Hypothalamus (tissue), 51 donors: ENCODE results near the gene USP21.

ENCODE experiments used
- DNase-seq, 51 donors: peaks; one replicate each; lab custom pipeline; 2025; lab: John Stamatoyannopoulos, UW

The USP21 gene

DNA sequence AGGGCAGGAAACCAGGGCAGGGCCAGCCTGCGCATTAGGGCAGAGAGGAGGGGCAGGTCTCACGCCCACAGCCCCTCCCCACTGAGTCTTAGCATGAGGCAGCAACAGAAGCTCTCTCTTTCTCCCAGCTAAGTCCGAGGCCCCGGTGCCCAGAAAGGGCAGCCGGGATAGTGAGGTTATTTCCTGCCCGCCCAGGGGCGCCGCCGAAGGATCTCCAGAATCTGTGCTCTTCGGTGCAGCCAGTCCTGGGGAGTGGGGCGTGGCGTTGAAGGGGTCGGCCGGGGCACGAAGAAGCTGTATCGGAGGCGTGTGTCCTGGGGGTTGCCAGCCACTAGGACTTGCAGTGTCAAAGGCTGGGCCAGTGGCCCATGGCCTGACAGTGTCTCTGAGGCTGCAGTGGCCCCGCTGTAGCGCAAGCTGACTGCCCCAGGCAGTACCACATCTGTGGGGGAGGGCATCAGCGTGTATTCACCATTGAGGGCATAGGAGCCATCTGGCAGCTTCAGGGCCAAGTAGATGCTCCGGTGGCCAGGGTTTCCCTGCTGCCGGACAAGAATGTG, 31.7 kb downstream of the USP21 start:
- DNase-seq = peak in 22 of 51 donors; percentile 12 to 67 (median 34)

DNA sequence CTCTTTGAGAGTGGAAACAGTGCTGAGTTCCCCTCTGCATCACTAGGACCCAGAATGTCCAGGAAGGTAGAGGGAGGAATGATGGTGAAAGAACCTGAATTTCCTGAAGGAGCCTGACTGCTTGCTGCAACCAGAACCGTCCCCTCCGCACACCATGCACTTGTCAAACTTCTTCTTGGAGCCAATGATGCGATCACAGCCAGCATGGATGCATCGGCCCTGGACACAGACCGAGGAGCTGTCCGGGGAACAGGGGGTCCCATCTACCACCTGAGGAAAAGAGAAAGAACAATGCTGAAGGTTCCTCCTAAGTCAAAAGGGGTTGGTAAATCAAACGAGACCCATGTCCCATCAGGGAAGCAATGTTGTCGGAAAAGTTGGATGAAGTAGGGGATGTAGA, 32.7 kb downstream of the USP21 start:
- no peak for DNase-seq

DNA sequence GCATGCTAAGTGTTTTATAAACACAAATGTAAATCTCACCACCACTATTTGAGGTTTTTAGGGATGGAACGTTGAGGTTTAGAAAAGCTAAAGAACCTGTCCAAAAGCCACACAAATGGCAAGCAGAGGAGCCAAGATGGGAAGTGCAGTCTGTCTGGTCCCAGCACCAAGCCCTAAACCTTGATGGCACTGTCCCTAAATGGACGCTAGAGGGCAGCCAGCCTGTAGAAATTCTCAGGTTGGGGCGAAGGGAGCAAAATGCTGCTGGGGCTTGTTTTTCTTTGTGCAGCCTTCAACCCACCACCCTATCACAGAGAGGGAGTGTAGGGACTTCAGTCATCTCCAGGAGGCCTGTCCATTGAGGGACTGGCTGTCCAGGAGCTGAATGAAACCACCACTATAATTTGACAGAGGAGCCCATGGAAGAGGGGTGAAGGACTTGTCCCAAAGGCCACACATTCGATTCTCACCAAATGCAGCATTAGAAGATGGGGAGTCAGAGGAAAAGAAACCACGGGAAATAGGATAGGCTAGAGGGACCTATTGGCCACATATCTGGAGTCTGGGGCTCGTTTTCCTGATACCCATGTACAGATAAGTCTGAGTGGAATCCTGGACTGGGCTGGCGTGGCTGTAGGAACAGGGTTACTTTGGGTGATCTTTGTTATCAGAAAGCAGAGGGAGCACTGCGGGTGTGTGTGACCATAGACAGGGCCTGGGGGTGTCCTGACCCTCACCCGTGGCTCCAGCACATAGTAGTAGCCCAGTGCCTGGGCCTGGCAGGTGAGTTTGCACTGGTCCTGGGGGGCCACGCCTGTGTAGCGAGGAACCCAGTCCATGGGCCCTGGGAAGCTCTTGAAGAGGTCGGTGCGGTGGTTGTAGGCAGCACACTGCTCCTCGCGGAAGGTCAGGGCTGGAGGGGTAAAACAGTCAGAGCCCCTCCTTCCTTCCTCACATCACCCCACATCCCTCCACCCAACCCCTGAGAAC, 33.5 kb downstream of the USP21 start:
- peak in 39 of 51 donors; percentile 14 to 72 (median 43) for DNase-seq

DNA sequence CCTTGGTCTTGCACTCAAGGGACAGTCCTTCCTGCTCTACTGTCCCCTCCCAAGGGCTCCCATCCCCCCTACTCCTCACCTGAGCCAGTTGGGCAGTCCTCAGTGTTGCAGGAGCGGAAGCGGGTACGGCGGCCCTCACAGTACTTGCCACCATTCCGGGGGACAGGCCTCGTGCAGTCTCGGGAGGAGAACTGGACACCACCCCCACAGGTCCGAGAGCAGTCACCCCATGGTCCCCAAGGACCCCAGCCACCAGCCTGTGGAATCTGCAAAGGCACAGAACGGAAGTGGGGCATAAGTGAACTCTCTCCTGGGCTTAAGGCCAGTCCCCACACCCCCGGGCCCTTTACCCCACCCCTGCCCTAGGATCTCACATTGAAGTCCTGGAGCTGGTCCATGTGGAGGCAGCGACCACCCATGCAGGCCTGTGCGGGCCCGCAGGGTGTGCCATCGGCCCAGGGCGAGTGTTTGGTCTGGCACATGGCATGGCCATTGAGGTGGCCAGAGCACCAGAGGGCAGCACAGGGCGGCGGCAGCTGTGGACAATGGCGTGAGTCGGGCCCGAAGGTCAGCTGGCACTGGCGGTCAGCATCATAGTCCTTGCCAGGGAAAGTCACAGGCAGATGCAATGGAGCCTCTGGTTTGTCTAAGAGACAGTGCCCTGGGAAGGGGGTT, 34.4 kb downstream of the USP21 start:
- DNase-seq = peak in 45 of 51 donors; percentile 19 to 88 (median 71)

DNA sequence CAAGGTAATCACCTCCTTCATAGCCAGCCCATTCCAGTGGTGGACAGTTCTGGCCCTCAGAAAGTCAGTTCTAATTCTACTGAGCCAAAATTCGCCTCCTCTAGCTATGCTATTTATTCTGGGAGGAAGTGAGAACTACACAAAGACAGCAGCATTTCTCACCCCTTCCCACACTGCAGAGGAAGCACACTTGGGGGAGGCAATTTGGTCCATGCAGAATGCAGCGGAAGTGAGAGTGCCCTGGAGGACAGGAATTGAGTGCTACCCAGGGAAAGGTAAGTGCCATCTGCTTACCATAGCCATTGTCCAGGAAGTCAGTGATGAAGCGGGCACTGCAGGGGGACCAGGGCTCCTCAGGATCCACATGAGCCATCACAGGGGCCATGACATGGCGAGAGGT, 35.9 kb downstream of the USP21 start:
- DNase-seq = peak in 6 of 51 donors; percentile 10 to 21 (median 13)

DNA sequence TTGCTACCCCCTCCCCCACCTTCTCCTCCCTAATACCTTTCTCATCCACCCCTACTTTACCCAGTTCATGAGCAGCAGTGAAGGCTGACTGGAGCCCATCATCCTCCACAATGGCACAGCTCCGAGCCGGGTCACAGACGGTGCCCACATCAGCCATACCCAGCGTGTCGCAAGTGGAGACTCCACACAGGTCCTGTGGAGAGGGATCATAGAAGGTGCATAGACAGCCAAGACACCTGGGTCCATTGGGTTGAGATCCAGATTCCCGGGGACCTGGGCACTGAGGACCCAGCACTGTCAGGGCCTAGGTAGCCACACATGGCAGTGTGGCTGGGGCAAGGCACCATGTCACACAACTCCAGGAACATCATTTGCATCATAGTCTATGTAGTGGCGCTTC, 36.8 kb downstream of the USP21 start:
- no peak for DNase-seq

DNA sequence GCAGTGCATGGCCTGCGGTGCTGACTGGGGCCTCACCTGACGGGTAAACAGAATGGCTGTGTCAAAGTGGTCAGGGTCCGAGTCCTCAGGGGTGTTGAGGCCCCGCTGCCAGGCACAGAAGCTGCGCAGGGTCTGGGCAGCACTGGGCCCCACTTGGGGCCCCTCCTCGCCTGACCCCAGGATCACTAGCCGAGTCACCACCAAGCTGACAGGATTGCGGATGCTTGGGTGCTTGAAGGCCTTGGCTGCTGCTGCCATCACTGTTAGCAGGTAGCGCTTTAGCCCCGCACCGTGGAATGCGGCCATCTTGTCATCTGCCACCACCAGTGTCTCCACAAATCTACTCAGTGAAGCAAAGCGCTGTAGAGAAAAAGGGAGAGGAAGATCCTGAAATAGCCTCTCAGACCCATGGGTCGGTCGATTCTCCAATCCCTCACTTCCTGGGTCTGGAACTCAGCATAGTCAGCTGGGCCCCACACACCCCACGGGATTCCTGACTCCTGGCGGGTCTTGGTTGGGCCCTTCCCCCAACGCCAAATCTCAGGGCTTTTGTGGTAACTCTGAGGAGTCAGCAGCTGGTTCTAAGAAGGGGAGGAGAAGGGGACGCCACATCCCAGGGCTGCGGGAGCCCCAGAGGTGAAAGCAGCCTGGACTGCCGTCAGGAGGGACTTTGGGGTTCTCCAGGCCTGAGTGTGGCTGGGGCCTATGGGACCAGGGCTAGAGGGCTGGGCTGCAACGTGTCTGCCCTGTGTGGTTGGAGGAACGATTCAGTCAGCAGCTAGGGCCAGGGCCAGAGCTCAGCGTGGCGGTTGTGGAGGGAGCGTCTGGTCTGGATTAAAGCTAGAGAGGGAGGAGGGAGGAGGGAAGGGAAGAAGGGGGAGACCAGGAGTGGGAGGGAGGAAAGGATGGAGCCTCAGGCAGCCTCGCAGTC, 37.5 kb downstream of the USP21 start:
- DNase-seq = peak in 8 of 51 donors; percentile 13 to 37 (median 20)

DNA sequence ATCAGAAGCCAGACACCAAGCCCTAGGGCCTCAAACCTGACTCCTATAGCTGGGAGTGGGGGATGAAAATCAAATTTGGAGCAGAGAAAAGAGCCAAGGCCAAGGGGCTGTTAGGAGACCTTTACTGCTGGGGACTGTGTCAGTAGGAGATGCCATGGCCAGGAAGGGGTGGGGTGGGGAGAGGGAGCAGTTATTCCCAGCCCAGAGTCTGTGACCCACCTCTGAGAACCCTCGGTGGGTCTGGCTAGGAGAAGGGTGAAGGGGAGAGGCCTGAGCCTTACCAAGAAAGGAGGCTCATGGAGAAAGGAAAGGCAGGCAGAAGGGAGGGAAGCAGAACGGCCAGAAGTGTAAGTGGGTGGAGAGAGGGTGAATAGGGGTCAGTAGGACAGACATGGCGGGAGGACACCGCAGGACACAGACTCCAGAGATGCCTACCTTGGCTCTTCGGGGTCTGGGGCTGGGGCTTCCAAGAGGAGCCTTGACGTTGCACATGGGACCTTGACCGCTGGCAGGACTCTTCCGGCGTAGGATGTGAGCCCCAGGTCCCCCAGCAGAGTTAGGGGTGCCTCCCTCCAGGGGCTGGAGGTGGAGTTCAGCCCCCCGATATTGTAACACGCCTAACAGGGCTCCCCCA, 38.4 kb downstream of the USP21 start:
- peak in 1 of 51 donors; percentile 6 for DNase-seq

DNA sequence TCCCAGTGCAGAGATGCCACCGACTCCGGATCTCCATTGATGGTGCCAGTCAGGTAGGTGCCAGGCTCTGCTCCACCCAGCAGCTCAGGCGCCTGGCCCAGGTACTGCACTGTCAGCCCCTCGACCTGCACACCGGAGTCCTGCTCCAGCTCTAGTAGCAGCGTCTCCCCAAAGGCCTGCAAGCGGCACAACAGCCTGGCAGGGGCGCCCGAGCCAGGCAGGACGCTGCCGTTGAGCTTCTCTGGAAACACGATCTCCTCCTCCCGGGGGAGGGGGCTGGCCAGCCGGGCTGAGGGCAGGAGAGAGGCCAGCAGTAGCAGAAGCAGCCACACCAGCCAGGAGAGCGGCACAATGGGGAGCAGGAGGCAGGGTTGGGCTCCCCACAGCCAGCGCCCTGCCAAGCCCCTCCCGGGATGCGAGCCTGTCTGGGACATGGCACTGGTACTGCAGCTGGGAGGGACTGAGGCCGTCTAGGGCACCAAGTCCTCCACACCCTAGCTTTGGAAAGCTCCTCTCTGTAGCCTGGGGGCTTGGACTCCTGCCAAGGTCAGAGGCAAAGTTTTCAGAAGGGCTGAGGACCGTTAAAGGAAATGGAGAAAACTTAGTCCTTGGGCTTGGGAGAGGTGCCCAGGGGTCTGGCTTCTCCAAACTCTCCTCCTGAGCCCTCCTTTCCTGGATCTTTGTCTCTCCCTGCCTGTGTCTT, 39.0 kb downstream of the USP21 start:
- DNase-seq = peak in 31 of 51 donors; percentile 15 to 70 (median 41)

DNA sequence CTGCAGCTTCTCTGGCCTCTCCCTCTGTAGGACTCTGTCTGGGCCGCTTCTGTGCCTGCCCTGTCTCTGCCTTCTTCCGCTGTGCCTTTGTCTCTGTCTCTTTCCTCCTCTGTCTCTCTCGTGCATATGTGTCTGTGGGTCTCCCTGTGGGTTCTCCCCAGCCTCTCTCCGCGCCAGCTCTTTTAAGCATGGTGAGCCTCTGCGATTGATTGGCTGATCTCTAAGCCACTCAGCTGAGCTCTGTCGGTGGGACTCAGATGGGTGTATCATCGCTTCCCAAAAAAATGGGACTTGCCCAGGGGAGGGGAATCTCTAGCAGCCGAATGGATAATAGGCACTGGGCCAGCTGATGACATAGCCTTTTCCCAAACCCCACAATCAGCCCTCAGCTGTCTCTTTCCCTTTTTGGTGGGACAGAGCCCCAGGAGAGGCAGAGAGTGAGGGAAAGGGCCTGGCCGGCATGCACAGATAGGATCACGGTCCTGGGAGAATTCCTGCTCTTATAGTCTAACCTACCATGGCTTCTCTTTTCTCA, 39.7 kb downstream of the USP21 start, which contains the start of gene ADAMTS4:
Gene ADAMTS4, minus strand, starts transcription at position 158 of the 535 bp plus-strand sequence. CDS start 427 bp downstream, outside the sequence.
- peak in 47 of 51 donors; percentile 18 to 92 (median 66) for DNase-seq

DNA sequence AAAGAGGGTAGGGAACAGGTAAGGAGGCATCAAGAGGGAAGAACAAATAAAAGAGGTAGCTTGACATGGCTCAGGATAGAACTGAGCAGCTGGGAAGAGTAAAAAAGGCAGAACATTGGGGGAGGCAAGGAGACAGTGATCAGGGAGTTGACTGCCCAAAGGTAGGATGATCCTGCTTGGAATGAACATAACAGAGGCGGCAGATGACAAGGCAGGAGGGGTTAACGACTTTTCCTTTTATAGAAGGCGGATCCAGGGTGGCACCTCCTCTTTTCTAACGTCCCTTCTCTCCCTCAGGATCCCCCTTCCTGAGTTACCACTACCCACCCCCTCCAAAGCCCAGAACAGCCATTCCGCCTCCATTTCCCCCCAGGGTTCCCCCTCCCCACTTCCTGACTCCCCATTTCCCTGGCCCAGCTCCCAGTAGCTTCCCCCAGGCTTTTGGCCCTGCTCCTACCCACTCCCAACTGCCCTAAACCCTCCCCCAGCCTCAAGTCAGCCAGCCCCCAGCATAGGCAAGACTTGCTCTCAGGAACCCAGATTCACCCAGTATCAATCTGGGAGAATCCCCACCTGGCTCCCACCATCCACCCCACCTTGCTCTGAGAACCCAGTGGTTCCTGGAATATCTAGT, 40.3 kb downstream of the USP21 start:
- peak in 8 of 51 donors; percentile 10 to 77 (median 26) for DNase-seq

DNA sequence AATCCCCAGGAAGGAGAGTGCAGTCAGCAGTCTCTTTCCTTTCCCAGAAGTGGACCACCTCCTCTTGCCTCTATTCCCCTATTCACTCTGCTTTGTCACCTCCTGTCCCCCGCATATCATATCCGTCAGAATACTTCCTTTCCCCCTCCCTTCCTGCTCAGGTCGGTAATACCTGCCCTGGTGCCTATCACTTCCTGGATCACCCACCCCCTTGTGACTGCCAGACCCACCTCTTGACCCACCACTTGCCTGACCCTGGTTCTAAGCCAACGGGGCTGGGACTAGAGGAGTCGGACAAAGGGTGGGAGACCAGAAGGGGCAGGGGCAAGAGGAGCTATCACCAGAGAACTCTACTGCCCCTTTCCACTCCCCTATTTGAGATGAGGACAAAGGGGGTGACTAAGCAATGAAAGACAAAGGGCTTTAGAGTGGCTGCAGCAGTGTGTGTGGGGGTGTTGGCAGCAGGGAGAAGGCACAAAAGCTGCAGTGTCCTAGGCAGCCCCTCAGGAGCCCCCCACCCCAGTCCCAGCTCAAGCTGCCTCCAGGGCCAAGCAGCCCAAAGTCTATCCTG, 41.2 kb downstream of the USP21 start:
- DNase-seq = peak in 40 of 51 donors; percentile 33 to 89 (median 65)

DNA sequence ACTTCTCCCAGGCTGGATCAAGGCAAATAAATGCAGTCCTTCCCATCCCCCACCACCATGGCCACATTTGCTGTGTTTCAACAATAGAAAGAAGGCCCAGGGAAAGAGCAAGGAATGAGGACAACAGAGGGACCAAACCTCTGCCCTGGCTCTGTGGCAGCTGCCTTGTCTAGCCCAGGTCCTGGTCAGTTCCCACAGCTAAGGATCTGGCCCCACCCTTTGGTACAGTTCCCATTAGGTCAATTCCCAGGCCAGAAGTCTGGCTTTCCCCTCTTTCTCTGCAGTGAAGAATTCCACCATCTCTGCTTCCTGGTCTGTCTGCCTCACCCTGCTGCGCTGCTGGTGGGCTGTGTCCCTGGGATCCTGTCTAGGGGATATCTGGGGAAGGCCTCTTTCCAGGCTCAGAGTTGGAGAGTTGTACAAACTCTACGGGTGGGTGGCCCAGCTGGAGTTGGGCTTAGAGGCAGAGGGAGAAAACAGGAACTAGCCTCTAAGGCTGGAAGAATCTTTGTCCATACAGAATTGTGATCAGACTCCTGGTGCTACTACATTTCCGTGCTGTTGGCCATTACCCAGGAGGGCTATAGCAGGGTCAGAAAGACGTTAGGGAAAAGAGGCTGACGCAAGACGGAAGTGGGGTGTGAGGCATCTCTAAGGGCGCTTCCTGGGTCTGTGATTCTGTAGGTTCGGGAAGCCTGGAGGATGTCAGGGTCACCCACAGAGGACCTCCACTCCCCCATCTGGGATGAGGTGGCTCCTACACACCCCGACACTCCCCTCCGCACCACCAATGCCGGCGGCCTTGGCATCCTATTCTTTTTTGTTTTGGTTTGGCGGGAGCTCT, 41.9 kb downstream of the USP21 start:
- peak in 21 of 51 donors; percentile 16 to 83 (median 53) for DNase-seq

DNA sequence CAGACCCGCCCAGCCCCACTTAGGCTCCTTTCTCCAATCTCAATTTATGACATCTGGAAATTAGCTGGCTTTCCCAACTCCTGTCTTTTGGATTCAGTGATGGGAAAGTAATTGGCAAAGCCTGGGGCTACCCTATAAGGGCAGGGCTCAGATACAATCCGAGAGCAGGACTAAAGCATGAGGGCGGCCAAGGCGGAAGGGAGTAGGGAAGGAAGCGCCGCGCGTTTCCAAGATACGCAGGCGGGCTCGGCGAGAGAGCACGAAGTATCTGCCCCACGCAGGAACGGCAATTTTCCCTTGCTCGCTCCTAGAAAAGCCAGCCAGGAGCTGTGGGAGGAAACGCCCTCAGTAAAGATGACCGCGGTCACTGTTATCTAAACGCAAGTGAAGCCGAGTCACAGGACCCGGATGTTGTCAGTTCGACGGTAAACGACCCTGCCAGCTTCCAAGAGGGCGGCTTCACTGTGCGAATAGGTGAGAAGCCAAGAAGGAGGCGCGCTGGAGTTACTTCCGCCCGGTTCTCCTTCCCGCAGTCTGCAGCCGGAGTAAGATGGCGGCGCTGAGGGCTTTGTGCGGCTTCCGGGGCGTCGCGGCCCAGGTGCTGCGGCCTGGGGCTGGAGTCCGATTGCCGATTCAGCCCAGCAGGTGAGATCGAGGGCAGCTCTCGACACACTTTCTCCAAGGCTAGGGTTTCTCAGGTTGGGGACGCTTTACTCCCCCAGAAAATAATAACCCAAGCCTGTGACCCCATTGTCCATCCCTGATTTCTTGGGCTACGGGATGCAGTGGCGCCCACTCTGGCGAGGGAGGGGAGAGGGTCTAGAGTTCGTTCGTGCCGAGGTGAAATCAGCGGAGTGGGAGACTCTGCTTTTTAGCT, 42.8 kb downstream of the USP21 start, which contains the start of gene NDUFS2:
Gene NDUFS2, plus strand, starts transcription at position 532 of the 877 bp plus-strand sequence. Its CDS starts 19 bp downstream, at position 551.
- DNase-seq = peak; percentile 43 to 99 (median 96)

DNA sequence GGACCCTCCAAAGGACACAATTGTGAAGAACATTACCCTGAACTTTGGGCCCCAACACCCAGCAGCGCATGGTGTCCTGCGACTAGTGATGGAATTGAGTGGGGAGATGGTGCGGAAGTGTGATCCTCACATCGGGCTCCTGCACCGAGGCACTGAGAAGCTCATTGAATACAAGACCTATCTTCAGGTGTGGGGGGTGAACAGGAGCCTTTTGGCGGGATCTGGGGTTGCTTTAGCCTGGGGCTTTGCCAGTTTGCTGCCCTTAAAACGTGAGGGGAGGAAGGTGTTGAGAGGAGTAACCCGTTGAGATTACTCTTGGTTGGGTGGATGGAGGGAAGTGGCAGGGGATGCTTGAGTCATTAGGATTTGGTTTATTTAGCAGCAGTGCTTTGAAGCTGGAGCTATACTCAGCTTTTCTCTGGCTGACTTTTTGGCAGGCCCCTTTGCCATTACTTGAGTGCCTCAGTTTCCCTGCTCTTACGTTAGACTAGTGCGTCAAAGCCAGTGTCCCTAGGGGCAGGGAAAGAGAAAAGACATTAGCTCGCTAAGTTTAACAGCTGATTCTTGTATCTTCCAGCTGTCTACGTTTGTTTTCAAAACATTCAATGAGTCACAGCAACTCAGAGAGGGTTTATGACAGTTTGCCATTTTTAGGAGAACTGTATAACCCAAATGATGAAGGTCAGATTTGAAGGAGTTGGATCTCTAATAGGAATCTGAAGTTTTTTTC, 47.3 kb downstream of the USP21 start:
- no peak for DNase-seq
